IMR-90 (cell line): ENCODE results near the gene TRAF3. TPM values are rescaled to one million over a fixed set of nuclear protein-coding genes. Genes with fewer than 3 reads are reported as not detected.
A peak's percentile ranks its signal among the peaks of the same experiment; 100 is the strongest.

Experiments used
- ATAC-seq: fragments of 200-7000 bp; cut with Tn5 transposase; 2 replicates; pipeline ENCODE4 v1.9.1; 2020; ENCODE audit warnings: low read depth, mild to moderate bottlenecking, moderate library complexity
- BruUV-seq: library from RNA; stranded (reverse); fragments of 400-500 nt; replicated peaks from 2 replicates; lab custom pipeline; 2021; lab: Mats Ljungman, UMichigan
- CTCF ChIA-PET: fragments of 300-600 bp; formaldehyde crosslinking; extraction: SDS; loops from one replicate; lab custom pipeline; 2021; ENCODE audit warnings: antibody characterized with exemption; lab: Yijun Ruan, JAX
- POLR2A ChIA-PET: fragments of 300-600 bp; sonication (Branson Sonifier 250); formaldehyde crosslinking; loops from one replicate; lab custom pipeline; 2022; ENCODE audit warnings: antibody characterized with exemption; ENCODE audit not compliant: unreplicated experiment; lab: Charles Lee
- DNase-seq: peaks from one replicate; pipeline ENCODE4 v3.0.0; 2013
- H2AFZ ChIP-seq: replicated peaks from 2 replicates; pipeline ENCODE3; 2013; ENCODE audit warnings: low read length, mild to moderate bottlenecking; ENCODE audit not compliant: poor library complexity
- H2AK5ac ChIP-seq: 2 replicates; pipeline ENCODE4 v1.6.1; 2013; ENCODE audit warnings: low read depth, low read length, inconsistent platforms
- H2AK9ac ChIP-seq: replicated peaks from 2 replicates; pipeline ENCODE3; 2013; ENCODE audit warnings: mild to moderate bottlenecking, low read depth, low read length, moderate library complexity; ENCODE audit not compliant: poor library complexity
- H2BK120ac ChIP-seq: 2 replicates; pipeline ENCODE4 v1.6.1; 2013; ENCODE audit warnings: low read depth, low read length, inconsistent platforms
- H2BK15ac ChIP-seq: 3 replicates; pipeline ENCODE4 v1.6.1; 2013; ENCODE audit warnings: low read depth, low read length, inconsistent platforms
- H2BK20ac ChIP-seq: 2 replicates; pipeline ENCODE4 v1.6.1; 2013; ENCODE audit warnings: low read depth, mild to moderate bottlenecking, inconsistent platforms, low read length, moderate library complexity
- H2BK5ac ChIP-seq: 2 replicates; pipeline ENCODE4 v1.6.1; 2013; ENCODE audit warnings: mild to moderate bottlenecking, low read depth, low read length, inconsistent platforms; ENCODE audit not compliant: poor library complexity, severe bottlenecking
- H3K14ac ChIP-seq: replicated peaks from 2 replicates; pipeline ENCODE4 v1.6.1; 2013; ENCODE audit warnings: low read depth, low read length, inconsistent platforms
- H3K18ac ChIP-seq: 2 replicates; pipeline ENCODE4 v1.6.1; 2013; ENCODE audit warnings: low read depth, low read length, control low read depth
- H3K23ac ChIP-seq: 2 replicates; pipeline ENCODE4 v1.6.1; 2013; ENCODE audit warnings: low read depth, low read length, inconsistent platforms
- H3K27ac ChIP-seq: 2 replicates; pipeline ENCODE4 v1.5.1; 2013; ENCODE audit warnings: mild to moderate bottlenecking, control low read depth, low read length; ENCODE audit not compliant: insufficient read depth
- H3K27me3 ChIP-seq: 2 replicates; pipeline ENCODE4 v1.6.1; 2013; ENCODE audit warnings: low read length; ENCODE audit not compliant: control insufficient read depth, insufficient read depth
- H3K36me3 ChIP-seq: 2 replicates; pipeline ENCODE4 v1.6.1; 2013; ENCODE audit warnings: low read length, mixed read lengths; ENCODE audit not compliant: control insufficient read depth, insufficient read depth
- H3K4ac ChIP-seq: 2 replicates; pipeline ENCODE4 v1.6.1; 2013; ENCODE audit warnings: low read depth, low read length, inconsistent platforms
- H3K4me1 ChIP-seq: 2 replicates; pipeline ENCODE4 v1.6.1; 2013; ENCODE audit warnings: low read length, mixed read lengths; ENCODE audit not compliant: control insufficient read depth, insufficient read depth
- H3K4me2 ChIP-seq: 2 replicates; pipeline ENCODE4 v1.6.1; 2013; ENCODE audit warnings: low read depth, mild to moderate bottlenecking, control low read depth, low read length, moderate library complexity
- H3K4me3 ChIP-seq: 2 replicates; pipeline ENCODE4 v1.5.1; 2013; ENCODE audit warnings: low read depth, mild to moderate bottlenecking, control low read depth, low read length, moderate library complexity; ENCODE audit not compliant: insufficient read depth
- H3K56ac ChIP-seq: 2 replicates; pipeline ENCODE4 v1.6.1; 2013; ENCODE audit warnings: low read length, inconsistent platforms; ENCODE audit not compliant: insufficient read depth; ENCODE audit errors: extremely low read depth
- H3K79me1 ChIP-seq, 2 experiments: 2 replicates each; pipeline ENCODE4 v1.6.1; 2013; ENCODE audit warnings: low read length in 2 of 2, inconsistent platforms in 1 of 2, low read depth in 1 of 2
- H3K9ac ChIP-seq: 2 replicates; pipeline ENCODE4 v1.6.1; 2013; ENCODE audit warnings: low read depth, low read length, control low read depth
- H3K9me1 ChIP-seq: 2 replicates; pipeline ENCODE4 v1.6.1; 2013; ENCODE audit warnings: low read length, inconsistent platforms; ENCODE audit not compliant: insufficient read depth
- H3K9me3 ChIP-seq: 2 replicates; pipeline ENCODE4 v1.6.1; 2013; ENCODE audit warnings: low read length; ENCODE audit not compliant: control insufficient read depth, insufficient read depth
- H4K20me1 ChIP-seq: 2 replicates; pipeline ENCODE4 v1.6.1; 2013; ENCODE audit warnings: low read length, inconsistent platforms; ENCODE audit not compliant: insufficient read depth
- H4K5ac ChIP-seq: 2 replicates; pipeline ENCODE4 v1.6.1; 2013; ENCODE audit warnings: mild to moderate bottlenecking, low read depth, low read length, control low read depth
- H4K8ac ChIP-seq, 2 experiments: 2 replicates each; pipeline ENCODE4 v1.6.1; 2013; ENCODE audit warnings: low read depth in 2 of 2, low read length in 2 of 2, control low read depth in 1 of 2, inconsistent platforms in 1 of 2
- H4K91ac ChIP-seq: 2 replicates; pipeline ENCODE4 v1.6.1; 2013; ENCODE audit warnings: low read depth, low read length, inconsistent platforms; ENCODE audit not compliant: insufficient read depth
- CEBPB ChIP-seq: IDR thresholded peaks from 2 replicates; pipeline ENCODE4 v1.6.1; 2012; ENCODE audit warnings: low read depth, low read length, improper control_type of control experiment
- CHD1 ChIP-seq: IDR thresholded peaks from 2 replicates; pipeline ENCODE4 v1.6.1; 2012; ENCODE audit warnings: low read depth, low read length, improper control_type of control experiment
- MAFK ChIP-seq: IDR thresholded peaks from 2 replicates; pipeline ENCODE4 v1.6.1; 2012; ENCODE audit warnings: low read depth, low read length, improper control_type of control experiment
- MAZ ChIP-seq: IDR thresholded peaks from 2 replicates; pipeline ENCODE4 v1.6.1; 2012; ENCODE audit warnings: low read depth, mild to moderate bottlenecking, low read length, improper control_type of control experiment, moderate library complexity, borderline replicate concordance
- MXI1 ChIP-seq: IDR thresholded peaks from 2 replicates; pipeline ENCODE4 v1.6.1; 2012; ENCODE audit warnings: low read depth, mild to moderate bottlenecking, low read length, moderate library complexity, borderline replicate concordance
- NFE2L2 ChIP-seq: fragments of 150-350 bp; IDR thresholded peaks from 2 replicates; pipeline ENCODE4 v1.6.1; 2016; ENCODE audit warnings: low read depth, mild to moderate bottlenecking, low read length
- POLR2A ChIP-seq: IDR thresholded peaks from 2 replicates; pipeline ENCODE4 v1.6.1; 2012; ENCODE audit warnings: mild to moderate bottlenecking, low read depth, low read length
- RFX5 ChIP-seq: IDR thresholded peaks from 2 replicates; pipeline ENCODE4 v1.8.0; 2012; ENCODE audit warnings: low read depth, mild to moderate bottlenecking, low read length, moderate library complexity
- WGBS, 2 experiments: methylation state at CpG; one replicate each; pipeline versions ENCODE4 v1.1.5 to v1.1.7; 2013; ENCODE audit warnings: missing lambda C conversion rate in 2 of 2; ENCODE audit not compliant: insufficient read length in 1 of 2; ENCODE audit errors: extremely low coverage in 2 of 2; 5-methylcytosine and 5-hydroxymethylcytosine counted together
- dilution Hi-C: fragments of 300-500 bp; cut with HindIII; formaldehyde crosslinking; loops from one replicate; pipeline ENCODE4 v1.14.3; 2018; ENCODE audit warnings: low sequenced_read_pairs; ENCODE audit not compliant: unreplicated experiment
- in situ Hi-C: fragments of 300-500 bp; cut with MboI; formaldehyde crosslinking; loops from 3 replicates; pipeline ENCODE4 v1.14.3; 2019; ENCODE audit warnings: low sequenced_read_pairs, inconsistent platforms, mixed read lengths
- intact Hi-C: fragments of 100-400 bp; cut with micrococcal nuclease; formaldehyde crosslinking; loops from 2 replicates; pipeline ENCODE4 v1.10.0; 2022
- polyA plus RNA-seq, 3 experiments: library from polyadenylated mRNA; depleted of rRNA; stranded (reverse); fragments of >200 nt; gene quantifications; 2 replicates each; pipeline ENCODE4 v1.2.3, GENCODE V29; 2012; ENCODE audit warnings: low replicate concordance in 1 of 3
- total RNA-seq: library from RNA; depleted of rRNA; stranded (reverse); fragments of >200 nt; gene quantifications from 2 replicates; pipeline ENCODE4 v1.2.3, GENCODE V29; 2012
- TF ChIP-seq, protein P1 (sequence below): fragments of 150-350 bp; IDR thresholded peaks from 2 replicates; pipeline ENCODE4 v1.6.1; 2017; ENCODE audit warnings: mild to moderate bottlenecking, antibody characterized with exemption, low read length, low read depth

TRAF3 gene
- total and polyA plus RNA-seq, 2 of the 4 experiments (the other 2 are of a cell fraction), result 21.2 to 25.3 TPM

DNA sequence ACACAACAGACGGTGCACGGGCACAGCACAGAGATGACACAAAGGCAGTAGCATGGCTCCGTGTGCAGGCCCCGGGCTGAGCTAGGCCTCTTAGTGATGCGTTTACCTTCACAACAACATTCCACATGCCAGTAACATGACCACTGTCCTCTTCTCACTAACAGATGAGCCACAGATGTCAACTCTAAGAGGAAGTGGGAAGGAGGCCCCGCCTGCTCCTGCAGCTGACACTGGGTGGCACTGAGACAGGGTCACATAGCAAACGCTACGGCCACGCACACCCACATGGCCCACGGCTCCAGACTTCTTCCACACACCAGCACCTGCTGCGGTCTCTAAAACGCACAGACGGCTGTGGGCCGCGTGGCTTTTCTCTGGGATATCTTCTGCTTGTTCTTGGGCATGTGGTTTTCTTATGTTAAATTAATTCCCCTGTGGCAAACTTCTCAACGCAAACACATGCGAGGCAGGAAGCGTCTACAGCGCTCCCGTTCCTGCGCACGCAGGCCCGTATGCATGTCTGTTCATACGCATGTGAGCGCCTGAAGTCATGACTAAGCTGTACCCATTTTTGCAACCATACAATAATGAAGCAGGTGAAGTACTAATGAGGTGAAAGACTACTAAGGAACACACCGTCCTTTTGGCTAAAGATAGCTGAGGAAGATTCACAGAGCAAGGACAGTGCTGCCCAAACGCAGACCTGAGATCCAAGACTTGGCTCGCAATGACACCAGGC is 172.0 kb downstream of the TRAF3 start:
- no peak overlapping the region for H3K4me3 ChIP-seq
- DNase-seq (peak; percentile 58), ATAC-seq (peak; percentile 16)
- no peak overlapping the region for H4K5ac ChIP-seq
- no peak overlapping the region for H4K91ac ChIP-seq
- peak overlapping the region; percentile 36; the same call in 1 of the 2 replicates for H3K14ac ChIP-seq
- no TSS peak for BruUV-seq
- peaks cover 24% of the 10 kb centered on the region for H4K20me1 ChIP-seq
- no peak overlapping the region for H3K9ac ChIP-seq
- CTCF ChIA-PET, result no interaction called here
- no peak overlapping the region; the same call in 1 of the 2 replicates for H3K4me2 ChIP-seq
- no peak overlapping the region; the same call in 1 of the 2 replicates for H3K23ac ChIP-seq
- intact Hi-C loops (no loop called here), in situ Hi-C loops (no loop called here), dilution Hi-C loops (no loop called here)
- POLR2A ChIA-PET, result no interaction called here
- no peak overlapping the region for H3K18ac ChIP-seq
- peaks cover 28% of the 10 kb centered on the region for H3K9me1 ChIP-seq
- no peaks in the 10 kb centered on the region for H3K9me3 ChIP-seq
- H3K27me3 ChIP-seq, result no peaks in the 10 kb centered on the region
- no peak overlapping the region for H2BK5ac ChIP-seq
- H2BK120ac ChIP-seq, result no peak overlapping the region
- no peak overlapping the region for H3K27ac ChIP-seq
- peaks cover 85% of the 10 kb centered on the region for H3K36me3 ChIP-seq
- peak overlapping the region; percentile 51; the same call in 1 of the 2 replicates for H3K4ac ChIP-seq
- WGBS, 2 experiments, result 74% methylated on average over 4 of the region's 28 CpGs; no CpG with 5 or more reads in 1 of the 2 experiments
- H2BK15ac ChIP-seq, result no peak overlapping the region
- peak overlapping the region; percentile 63; the same call in 1 of the 2 replicates for H2AK5ac ChIP-seq
- peaks cover 15% of the 10 kb centered on the region for H3K4me1 ChIP-seq
- H4K8ac ChIP-seq, result no peak overlapping the region
- TF ChIP-seq NFE2L2 (no peak), MXI1 (no peak), CHD1 (no peak), MAFK (no peak), RFX5 (no peak), CEBPB (no peak), MAZ (no peak), POLR2A (no peak)
- TF ChIP-seq, protein P1, sequence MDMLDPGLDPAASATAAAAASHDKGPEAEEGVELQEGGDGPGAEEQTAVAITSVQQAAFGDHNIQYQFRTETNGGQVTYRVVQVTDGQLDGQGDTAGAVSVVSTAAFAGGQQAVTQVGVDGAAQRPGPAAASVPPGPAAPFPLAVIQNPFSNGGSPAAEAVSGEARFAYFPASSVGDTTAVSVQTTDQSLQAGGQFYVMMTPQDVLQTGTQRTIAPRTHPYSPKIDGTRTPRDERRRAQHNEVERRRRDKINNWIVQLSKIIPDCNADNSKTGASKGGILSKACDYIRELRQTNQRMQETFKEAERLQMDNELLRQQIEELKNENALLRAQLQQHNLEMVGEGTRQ, result no peak
- peak overlapping the region; percentile 79 for H2AK9ac ChIP-seq
- peak overlapping the region; percentile 37 for H2AFZ ChIP-seq
- peaks cover 6 to 32% of the 10 kb centered on the region in 2 experiments; a peak in 3 of 4 replicates for H3K79me1 ChIP-seq
- no peak overlapping the region; the same call in 1 of the 2 replicates for H2BK20ac ChIP-seq
- no peak overlapping the region for H3K56ac ChIP-seq
